GM23248 (cell line): Measurements from ENCODE around the gene SURF4. TPM values are rescaled to one million over a fixed set of nuclear protein-coding genes. Genes with fewer than 3 reads are reported as not detected.
A peak's percentile ranks its signal among the peaks of the same experiment; 100 is the strongest.
"Not testable (repeated sequence)": the region's sequence is repeated elsewhere in the genome, so short reads cannot be mapped to it uniquely, and the experiment has no call there.

Experiments
- DNase-seq: peaks from one replicate; pipeline ENCODE4 v3.0.0-alpha.2; 2015
- H2AFZ ChIP-seq: fragments of 200-600 bp; sonication (generic); 2 replicates; pipeline ENCODE4 v1.6.1; 2016; ENCODE audit warnings: antibody characterized with exemption
- H3F3A ChIP-seq: fragments of 200-600 bp; sonication (generic); 2 replicates; pipeline ENCODE4 v1.6.1; 2016; ENCODE audit warnings: mild to moderate bottlenecking, antibody characterized with exemption, mixed run types; ENCODE audit not compliant: insufficient read depth
- H3K27ac ChIP-seq: fragments of 200-600 bp; sonication (generic); 2 replicates; pipeline ENCODE4 v1.5.1; 2016; ENCODE audit warnings: mild to moderate bottlenecking
- H3K27me3 ChIP-seq: fragments of 200-600 bp; sonication (generic); replicated peaks from 2 replicates; pipeline ENCODE4 v1.6.1; 2016; ENCODE audit warnings: mild to moderate bottlenecking; ENCODE audit not compliant: insufficient read depth
- H3K36me3 ChIP-seq: fragments of 200-600 bp; sonication (generic); 2 replicates; pipeline ENCODE4 v1.6.1; 2016; ENCODE audit warnings: low read depth, mild to moderate bottlenecking
- H3K4me1 ChIP-seq: fragments of 200-600 bp; sonication (generic); 2 replicates; pipeline ENCODE4 v1.6.1; 2016; ENCODE audit warnings: mild to moderate bottlenecking; ENCODE audit not compliant: insufficient read depth
- H3K4me2 ChIP-seq: fragments of 200-600 bp; sonication (generic); one replicate; pipeline ENCODE4 v1.6.1; 2016; ENCODE audit warnings: mild to moderate bottlenecking; ENCODE audit not compliant: unreplicated experiment
- H3K4me3 ChIP-seq: fragments of 200-600 bp; sonication (generic); 2 replicates; pipeline ENCODE4 v1.5.1; 2016; ENCODE audit warnings: mild to moderate bottlenecking
- H3K79me2 ChIP-seq: fragments of 200-600 bp; sonication (generic); 2 replicates; pipeline ENCODE4 v1.6.1; 2016; ENCODE audit warnings: mild to moderate bottlenecking; ENCODE audit not compliant: insufficient read depth
- H3K9ac ChIP-seq: fragments of 200-600 bp; sonication (generic); 2 replicates; pipeline ENCODE4 v1.6.1; 2016; ENCODE audit warnings: mild to moderate bottlenecking
- H3K9me2 ChIP-seq: fragments of 200-600 bp; sonication (generic); 2 replicates; pipeline ENCODE4 v1.6.1; 2016; ENCODE audit warnings: mixed run types, mild to moderate bottlenecking, moderate library complexity; ENCODE audit not compliant: insufficient read depth
- H3K9me3 ChIP-seq: fragments of 200-600 bp; sonication (generic); one replicate; pipeline ENCODE4 v1.6.1; 2017; ENCODE audit warnings: low read depth
- H4K20me1 ChIP-seq: fragments of 200-600 bp; sonication (generic); 2 replicates; pipeline ENCODE4 v1.6.0; 2016; ENCODE audit not compliant: insufficient read depth
- EZH2 ChIP-seq: fragments of 200-600 bp; sonication (generic); IDR thresholded peaks from 2 replicates; pipeline ENCODE4 v1.6.1; 2018; ENCODE audit warnings: antibody characterized with exemption, mild to moderate bottlenecking; ENCODE audit not compliant: insufficient read depth, poor library complexity, severe bottlenecking
- EZH2phosphoT487 ChIP-seq: fragments of 200-600 bp; sonication (generic); IDR thresholded peaks from 2 replicates; pipeline ENCODE4 v1.6.1; 2018; ENCODE audit warnings: antibody characterized with exemption, moderate library complexity, mild to moderate bottlenecking, low read depth; ENCODE audit not compliant: insufficient read depth
- WGBS, 2 experiments: methylation state at CpG; one replicate each; pipeline ENCODE4 v1.1.6; 2015 to 2017; ENCODE audit warnings: low lambda C conversion rate in 2 of 2, low coverage in 1 of 2; ENCODE audit errors: missing lambda C conversion rate in 2 of 2; 5-methylcytosine and 5-hydroxymethylcytosine counted together
- in situ Hi-C: fragments of 300-500 bp; cut with MboI; formaldehyde crosslinking; loops from 2 replicates; pipeline ENCODE4 v1.15.0; 2020
- polyA plus RNA-seq: library from polyadenylated mRNA; unstranded; fragments of >200 nt; fragmentation: Nextera tagmentation; extraction: Ambion mirVana; gene quantifications from 2 replicates; pipeline ENCODE4 v1.2.1, GENCODE V29; 2016
- total RNA-seq: library from RNA; depleted of rRNA; stranded (reverse); fragments of >200 nt; shearing (Covaris generic); gene quantifications from 2 replicates; pipeline ENCODE4 v1.2.3, GENCODE V29; 2014

SURF4 gene
- total and polyA plus RNA-seq, 2 experiments from 2014 or later, result 406 to 638 TPM

- Histone ChIP-seq H2AFZ (no peak overlapping the region), H3K4me1 (peaks cover 9% of the 10 kb centered on the region; the same call in 1 of the 2 replicates), H3F3A (peaks cover 30% of the 10 kb centered on the region), H3K4me2 (no peak overlapping the region), H3K4me3 (no peak overlapping the region), H3K9me2 (0 out of 2 replicates have a peak, but pooled peaks cover 5% of the 10 kb centered on the region), H4K20me1 (no peaks in the 10 kb centered on the region), H3K9ac (no peak overlapping the region), H3K79me2 (peaks cover 14% of the 10 kb centered on the region), H3K36me3 (no peaks in the 10 kb centered on the region), H3K27me3 (no peaks in the 10 kb centered on the region), H3K9me3 (no peaks in the 10 kb centered on the region), H3K27ac (no peak overlapping the region)
- WGBS, 2 experiments, result 90 to 93% methylated on average over 14 of the region's 14 CpGs
- no peak for TF ChIP-seq EZH2
- TF ChIP-seq EZH2phosphoT487, result no peak
- in situ Hi-C loops, result no loop called here
- DNase-seq, result no peak
Measured at GRCh38 chr9:133379153-133380086, 3.6 kb upstream of the SURF4 start.

GRCh38 chr9:133378408-133378962 lies 2.6 kb upstream of the SURF4 start:
- Histone ChIP-seq H3K4me2 (no peak overlapping the region), H3K4me1 (peaks cover 18% of the 10 kb centered on the region), H3K36me3 (no peaks in the 10 kb centered on the region), H3K27ac (no peak overlapping the region), H3K9me2 (0 out of 2 replicates have a peak, but pooled peaks cover 5% of the 10 kb centered on the region), H3K9ac (no peak overlapping the region), H3K79me2 (peaks cover 23% of the 10 kb centered on the region), H2AFZ (no peak overlapping the region), H3F3A (peaks cover 38% of the 10 kb centered on the region), H4K20me1 (no peaks in the 10 kb centered on the region; the same call in 1 of the 2 replicates), H3K9me3 (no peaks in the 10 kb centered on the region), H3K4me3 (no peak overlapping the region), H3K27me3 (no peaks in the 10 kb centered on the region)
- TF ChIP-seq EZH2 (no peak), EZH2phosphoT487 (no peak)
- 100% methylated on average over 1 of the region's 1 CpG for WGBS, 2 experiments
- no peak for DNase-seq
- in situ Hi-C loops, result no loop called here

GRCh38 chr9:133377721-133378216 lies 1.9 kb upstream of the SURF4 start:
- Histone ChIP-seq H3F3A (peaks cover 43% of the 10 kb centered on the region), H3K9me2 (0 out of 2 replicates have a peak, but pooled peaks cover 5% of the 10 kb centered on the region), H3K79me2 (peaks cover 31% of the 10 kb centered on the region), H3K4me1 (peaks cover 23% of the 10 kb centered on the region), H3K36me3 (peaks cover 5% of the 10 kb centered on the region), H3K27ac (peak overlapping the region; percentile 93), H3K9me3 (no peaks in the 10 kb centered on the region), H3K4me3 (no peak overlapping the region), H4K20me1 (peaks cover 5% of the 10 kb centered on the region; the same call in 1 of the 2 replicates), H3K9ac (no peak overlapping the region), H3K27me3 (no peaks in the 10 kb centered on the region), H3K4me2 (no peak overlapping the region), H2AFZ (no peak overlapping the region)
- peak; percentile 79 for DNase-seq
- TF ChIP-seq EZH2phosphoT487 (no peak), EZH2 (no peak)
- 3 to 4% methylated on average over 6 of the region's 6 CpGs for WGBS, 2 experiments
- in situ Hi-C loops, result no loop called here

DNA sequence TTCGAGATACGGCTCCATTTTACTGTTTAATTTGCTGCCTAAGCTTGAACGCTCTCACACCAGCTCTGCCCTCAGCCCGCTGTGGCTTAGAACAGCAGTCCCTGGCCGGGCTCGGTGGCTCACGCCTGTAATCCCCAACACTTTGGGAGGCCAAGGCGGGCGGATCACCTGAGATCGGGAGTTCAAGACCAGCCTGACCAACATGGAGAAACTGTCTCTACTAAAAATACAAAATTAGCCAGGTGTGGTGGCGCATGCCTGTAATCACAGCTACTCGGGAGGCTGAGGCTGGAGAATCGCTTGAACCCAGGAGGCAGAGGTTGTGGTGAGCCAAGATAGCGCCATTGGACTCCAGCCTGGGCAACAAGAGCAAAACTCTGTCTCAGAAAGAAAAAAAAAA lies 1.4 kb upstream of the SURF4 start:
- Histone ChIP-seq H3K4me1 (peaks cover 28% of the 10 kb centered on the region), H3K4me3 (peak overlapping the region; percentile 83), H3K4me2 (peak overlapping the region; percentile 85), H3K27ac (peak overlapping the region; percentile 93), H3K9ac (peak overlapping the region; percentile 100; the same call in 1 of the 2 replicates), H3F3A (peaks cover 48% of the 10 kb centered on the region), H3K79me2 (peaks cover 35% of the 10 kb centered on the region)
- WGBS, 2 experiments, result 48 to 51% methylated on average over 14 of the region's 14 CpGs
- H3K36me3 ChIP-seq, H3K9me3 ChIP-seq, H2AFZ ChIP-seq, H3K9me2 ChIP-seq, DNase-seq, H3K27me3 ChIP-seq, in situ Hi-C loops, H4K20me1 ChIP-seq: not testable (repeated sequence)
